Neural crest cell (in vitro differentiated cells): ENCODE data around the gene PLPPR4. TPM values are rescaled to one million over a fixed set of nuclear protein-coding genes. Genes with fewer than 3 reads are reported as not detected.
"Not testable (repeated sequence)": the region's sequence is repeated elsewhere in the genome, so short reads cannot be mapped to it uniquely, and the experiment has no call there.

Source experiments
- DNase-seq: peaks from one replicate; pipeline ENCODE4 v3.0.0; 2021; ENCODE audit warnings: low read depth, mixed read lengths, low spot score
- H3K27ac Mint-ChIP-seq: one replicate; pipeline ENCODE4 v1.8.0; 2021; ENCODE audit warnings: mild to moderate bottlenecking, mixed read lengths; ENCODE audit not compliant: unreplicated experiment
- H3K27me3 Mint-ChIP-seq: 2 replicates; pipeline ENCODE4 v1.8.0; 2021; ENCODE audit warnings: low read depth, mild to moderate bottlenecking, mixed read lengths
- H3K36me3 Mint-ChIP-seq: 2 replicates; pipeline ENCODE4 v1.8.0; 2021; ENCODE audit warnings: low read depth, mild to moderate bottlenecking, mixed read lengths
- H3K4me1 Mint-ChIP-seq: 2 replicates; pipeline ENCODE4 v1.8.0; 2021; ENCODE audit warnings: mixed read lengths
- H3K4me3 Mint-ChIP-seq: one replicate; pipeline ENCODE4 v1.8.0; 2021; ENCODE audit warnings: mild to moderate bottlenecking, mixed read lengths
- H3K9me3 Mint-ChIP-seq: 2 replicates; pipeline ENCODE4 v1.8.0; 2021; ENCODE audit warnings: mixed read lengths
- total RNA-seq: library from RNA; stranded (reverse); gene quantifications from 2 replicates; pipeline ENCODE4 v1.2.1, GENCODE V29; 2021
- TF ChIP-seq, protein P1 (sequence below): fragments of 200-600 bp; sonication (generic); conservative IDR thresholded peaks from 2 replicates; pipeline ENCODE4 v1.5.0; 2021; ENCODE audit warnings: antibody characterized with exemption, mild to moderate bottlenecking

PLPPR4 gene
- total RNA-seq, 1 donor from 2014 or later: 0.09 TPM

DNA sequence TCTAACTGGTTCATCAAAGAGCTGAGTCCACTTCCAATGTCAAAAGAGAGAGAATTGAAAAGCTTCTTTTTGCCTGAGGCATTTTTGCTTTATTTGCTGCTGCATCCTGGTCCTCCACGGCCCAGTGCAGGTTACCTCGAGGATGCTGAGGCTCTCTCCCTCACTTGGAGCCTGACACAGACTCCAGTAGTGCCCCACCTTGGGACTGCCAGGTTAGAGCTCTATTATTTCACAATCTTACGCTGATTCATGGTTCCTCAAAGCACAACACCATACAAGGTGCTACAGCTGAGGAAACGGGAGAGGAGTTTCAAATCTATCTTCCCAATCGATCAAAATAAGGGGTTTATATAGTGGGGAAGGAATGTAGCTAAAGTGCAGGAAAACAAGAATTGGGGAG lies 13.6 kb upstream of the PLPPR4 start:
- TF ChIP-seq, protein P1, sequence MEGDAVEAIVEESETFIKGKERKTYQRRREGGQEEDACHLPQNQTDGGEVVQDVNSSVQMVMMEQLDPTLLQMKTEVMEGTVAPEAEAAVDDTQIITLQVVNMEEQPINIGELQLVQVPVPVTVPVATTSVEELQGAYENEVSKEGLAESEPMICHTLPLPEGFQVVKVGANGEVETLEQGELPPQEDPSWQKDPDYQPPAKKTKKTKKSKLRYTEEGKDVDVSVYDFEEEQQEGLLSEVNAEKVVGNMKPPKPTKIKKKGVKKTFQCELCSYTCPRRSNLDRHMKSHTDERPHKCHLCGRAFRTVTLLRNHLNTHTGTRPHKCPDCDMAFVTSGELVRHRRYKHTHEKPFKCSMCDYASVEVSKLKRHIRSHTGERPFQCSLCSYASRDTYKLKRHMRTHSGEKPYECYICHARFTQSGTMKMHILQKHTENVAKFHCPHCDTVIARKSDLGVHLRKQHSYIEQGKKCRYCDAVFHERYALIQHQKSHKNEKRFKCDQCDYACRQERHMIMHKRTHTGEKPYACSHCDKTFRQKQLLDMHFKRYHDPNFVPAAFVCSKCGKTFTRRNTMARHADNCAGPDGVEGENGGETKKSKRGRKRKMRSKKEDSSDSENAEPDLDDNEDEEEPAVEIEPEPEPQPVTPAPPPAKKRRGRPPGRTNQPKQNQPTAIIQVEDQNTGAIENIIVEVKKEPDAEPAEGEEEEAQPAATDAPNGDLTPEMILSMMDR: no peak
- Mint-ChIP-seq H3K36me3 (no peaks in the 10 kb centered on the region), H3K9me3 (no peaks in the 10 kb centered on the region), H3K4me1 (no peaks in the 10 kb centered on the region), H3K27ac (no peak overlapping the region), H3K27me3 (no peaks in the 10 kb centered on the region), H3K4me3 (no peak overlapping the region)
- no peak for DNase-seq

DNA sequence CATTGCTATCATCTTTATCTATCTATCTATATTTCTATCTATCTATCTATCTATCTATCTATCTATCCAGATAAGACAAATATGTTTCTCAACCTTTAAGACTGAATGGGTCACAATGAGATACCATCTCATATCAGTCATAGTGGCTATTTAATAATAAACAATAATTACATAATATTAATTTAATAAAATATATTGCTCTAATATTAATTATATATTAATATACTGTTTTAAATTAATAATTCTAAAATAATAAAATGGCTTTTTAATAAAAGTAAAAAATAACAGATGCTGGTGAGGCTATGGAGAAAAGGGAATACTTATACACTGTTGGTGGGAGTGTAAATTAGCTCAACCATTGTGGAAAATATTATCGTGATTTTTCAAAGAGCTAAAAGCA lies 13.0 kb upstream of the PLPPR4 start:
- H3K4me3 Mint-ChIP-seq: no peak overlapping the region
- TF ChIP-seq, protein P1: no peak
- no peak overlapping the region for H3K27ac Mint-ChIP-seq
- H3K9me3 Mint-ChIP-seq: no peaks in the 10 kb centered on the region
- H3K4me1 Mint-ChIP-seq: no peaks in the 10 kb centered on the region
- H3K27me3 Mint-ChIP-seq: no peaks in the 10 kb centered on the region
- DNase-seq: no peak
- H3K36me3 Mint-ChIP-seq: no peaks in the 10 kb centered on the region

DNA sequence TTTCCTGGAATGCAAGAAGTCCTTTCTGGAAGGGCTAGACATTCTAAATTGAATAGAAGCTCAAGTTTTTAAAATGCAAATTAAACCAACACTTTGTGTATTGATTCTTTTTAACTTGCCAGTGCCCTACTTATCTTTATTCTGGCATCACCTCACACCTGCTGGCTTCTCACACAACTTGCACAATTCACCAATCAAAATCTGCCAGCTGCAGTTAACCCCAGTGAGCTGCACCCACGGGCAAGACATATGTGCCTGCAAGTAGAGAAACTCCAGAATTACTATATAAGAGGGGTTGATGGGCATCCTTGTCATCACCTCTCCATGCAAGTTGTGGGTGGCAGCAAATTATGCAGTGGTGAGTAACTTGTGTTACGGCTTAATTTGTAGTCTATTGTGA lies 11.7 kb upstream of the PLPPR4 start:
- H3K27ac Mint-ChIP-seq: no peak overlapping the region
- no peak overlapping the region for H3K4me3 Mint-ChIP-seq
- no peaks in the 10 kb centered on the region for H3K27me3 Mint-ChIP-seq
- no peaks in the 10 kb centered on the region for H3K36me3 Mint-ChIP-seq
- H3K9me3 Mint-ChIP-seq: no peaks in the 10 kb centered on the region
- TF ChIP-seq, protein P1: no peak
- H3K4me1 Mint-ChIP-seq: no peaks in the 10 kb centered on the region
- DNase-seq: no peak

DNA sequence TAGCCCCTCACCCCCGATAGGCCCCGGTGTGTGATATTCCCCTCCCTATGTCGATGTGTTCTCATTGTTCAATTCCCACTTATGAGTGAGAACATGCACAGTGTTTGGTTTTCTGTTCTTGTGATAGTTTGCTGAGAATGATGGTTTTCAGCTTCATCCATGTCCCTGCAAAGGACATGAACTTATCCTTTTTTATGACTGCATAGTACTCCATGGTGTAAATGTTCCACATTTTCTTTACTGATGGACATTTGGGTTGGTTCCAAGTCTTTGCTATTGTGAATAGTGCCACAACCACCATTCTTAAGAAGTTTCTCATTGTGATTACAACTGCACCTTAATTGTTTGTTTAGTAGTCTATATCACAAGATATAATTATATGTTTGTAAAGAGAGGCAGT lies 3.9 kb upstream of the PLPPR4 start:
- H3K36me3 Mint-ChIP-seq, H3K27ac Mint-ChIP-seq, H3K4me3 Mint-ChIP-seq, H3K9me3 Mint-ChIP-seq, DNase-seq, H3K4me1 Mint-ChIP-seq: not testable (repeated sequence)
- peaks cover 44% of the 10 kb centered on the region for H3K27me3 Mint-ChIP-seq

DNA sequence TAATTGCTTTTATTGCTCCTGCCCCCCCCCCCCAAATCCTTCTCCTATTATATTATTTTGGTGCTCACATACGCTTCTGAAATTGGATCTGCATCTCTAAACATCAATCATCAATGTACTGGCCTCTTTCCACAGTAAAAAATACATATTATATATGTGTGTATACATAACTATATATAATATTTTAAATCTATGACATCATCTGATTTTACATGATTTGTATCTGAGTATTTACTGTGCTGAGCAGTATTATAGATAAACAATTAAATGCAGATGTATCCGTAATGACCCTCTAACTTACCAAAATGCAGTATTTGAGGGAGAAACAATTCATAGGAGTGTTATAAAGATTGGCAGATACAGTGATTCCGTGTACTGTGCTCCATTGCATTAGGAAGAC lies 832 bp downstream of the PLPPR4 start:
- TF ChIP-seq, protein P1: no peak
- Mint-ChIP-seq H3K4me1 (peaks cover 6% of the 10 kb centered on the region), H3K27ac (no peak overlapping the region), H3K36me3 (no peaks in the 10 kb centered on the region), H3K27me3 (peaks cover 62% of the 10 kb centered on the region), H3K4me3 (peak overlapping the region; percentile 85), H3K9me3 (no peaks in the 10 kb centered on the region)
- no peak for DNase-seq

DNA sequence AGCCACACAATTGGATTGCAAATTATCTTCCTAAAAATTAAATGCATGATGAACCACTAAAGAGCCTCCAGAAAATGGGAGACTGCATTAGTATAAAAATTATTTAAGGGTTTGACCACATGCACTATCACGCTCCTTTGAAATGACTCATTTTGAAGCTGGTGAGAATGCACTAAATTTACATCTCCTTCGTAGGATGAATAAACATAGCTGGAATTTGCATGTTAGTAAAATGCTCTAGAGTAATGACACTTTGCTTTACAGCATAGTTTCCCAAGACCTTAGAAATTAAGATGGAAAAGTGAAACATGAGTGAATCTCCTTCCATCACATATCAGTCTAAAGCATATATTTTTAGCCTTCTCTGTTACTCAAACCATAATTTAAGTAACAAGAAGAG lies 2.4 kb downstream of the PLPPR4 start:
- DNase-seq: no peak
- no peak overlapping the region for H3K27ac Mint-ChIP-seq
- TF ChIP-seq, protein P1: no peak
- H3K4me3 Mint-ChIP-seq: no peak overlapping the region
- no peaks in the 10 kb centered on the region for H3K9me3 Mint-ChIP-seq
- H3K4me1 Mint-ChIP-seq: peaks cover 6% of the 10 kb centered on the region
- H3K36me3 Mint-ChIP-seq: no peaks in the 10 kb centered on the region
- H3K27me3 Mint-ChIP-seq: peaks cover 55% of the 10 kb centered on the region
